ENCODE results near the gene FAR2. TPM values are rescaled to one million over a fixed set of nuclear protein-coding genes. Genes with fewer than 3 reads are reported as not detected.

FAR2 gene
- polyA plus RNA-seq, 3 donors: 14.8 to 38.0 (median 35.8) TPM

- H3K4me3 Mint-ChIP-seq: no peak overlapping the region
- H3K27ac Mint-ChIP-seq: peak overlapping the region in 1 of 7 donors; percentile 1
- Histone ChIP-seq H3K9me3 (replicated peaks in 1 of 2; ENCODE audit: control insufficient read depth in 1 of 2, insufficient read depth in 1 of 2, low read length in 2 of 2) (peaks cover 8 to 11% of the 10 kb centered on the region in 2 donors), H3K4me2 (replicated peaks; ENCODE audit: extremely low read depth, low read length, poor library complexity, severe bottlenecking) (no peak overlapping the region), H3K27me3 (ENCODE audit: control insufficient read depth in 2 of 2, insufficient read depth in 2 of 2, low read length in 2 of 2) (no peaks in the 10 kb centered on the region), H3K27ac (ENCODE audit: low read depth in 1 of 2, low read length in 2 of 2) (no peak overlapping the region), H3K79me2 (ENCODE audit: insufficient read depth, low read length) (no peaks in the 10 kb centered on the region), H3K36me3 (replicated peaks in 1 of 2; ENCODE audit: control insufficient read depth in 1 of 2, insufficient read depth in 2 of 2, low read length in 2 of 2) (peaks cover 14 to 53% of the 10 kb centered on the region in 2 donors), H3K4me3 (replicated peaks in 1 of 3; ENCODE audit: low read depth in 2 of 3, low read length in 3 of 3) (no peak overlapping the region), H3K9ac (ENCODE audit: insufficient read depth, low read length, poor library complexity, severe bottlenecking) (no peak overlapping the region), H3K4me1 (ENCODE audit: control insufficient read depth in 1 of 2, insufficient read depth in 2 of 2, low read length in 2 of 2) (no peaks in the 10 kb centered on the region), H2AFZ (ENCODE audit: insufficient read depth, low read depth, low read length, poor library complexity, severe bottlenecking) (no peak overlapping the region), H4K20me1 (ENCODE audit: insufficient read depth, low read length) (no peaks in the 10 kb centered on the region)
- 100% methylated on average over 2 of the region's 3 CpGs for WGBS (ENCODE audit: insufficient coverage)
- DNase-seq: no peak
- no peaks in the 10 kb centered on the region for H3K27me3 Mint-ChIP-seq (ENCODE audit: low read depth in 3 of 3)
- intact Hi-C loops (cut with micrococcal nuclease): no loop called here
- H3K9me3 Mint-ChIP-seq: peaks cover 3 to 23% (median 17%) of the 10 kb centered on the region in 7 donors
- TF ChIP-seq CTCF (IDR thresholded peaks at IDR 0.05): no peak
- H3K4me1 Mint-ChIP-seq: peaks cover 7% of the 10 kb centered on the region
- H3K36me3 Mint-ChIP-seq: peaks cover 53 to 58% of the 10 kb centered on the region in 2 donors
These were observed 173.1 kb downstream of the FAR2 start for GRCh38 chr12:29322157-29322556.

DNA sequence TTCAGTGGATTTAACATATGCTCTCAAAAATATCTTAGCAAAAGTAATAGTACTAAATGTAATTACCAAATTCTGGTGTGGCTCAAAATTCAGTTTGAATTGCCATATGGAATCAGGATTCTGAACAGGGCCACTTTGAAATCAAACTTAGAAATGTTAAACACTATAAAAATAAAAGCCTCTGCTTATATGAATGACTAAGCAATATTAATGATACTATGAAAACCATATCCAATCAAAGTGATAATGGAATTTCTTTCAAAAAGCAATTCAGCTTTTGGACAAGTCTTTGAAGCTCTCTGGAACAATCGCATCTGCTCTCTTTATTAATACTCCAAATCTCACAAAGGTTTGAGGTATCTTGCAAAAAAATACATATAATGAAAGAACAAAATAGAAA, 180.3 kb downstream of the FAR2 start:
- no CpG with 5 or more reads among the region's 1 CpG for WGBS (ENCODE audit: insufficient coverage)
- no peak overlapping the region for H3K27ac ChIP-seq (ENCODE audit: low read depth in 1 of 2, low read length in 2 of 2)

More for the DNA sequence above, 180.3 kb downstream of the FAR2 start:
- H3K9ac ChIP-seq (ENCODE audit: insufficient read depth, low read length, poor library complexity, severe bottlenecking): no peak overlapping the region
- no peaks in the 10 kb centered on the region for H3K9me3 ChIP-seq (replicated peaks in 1 of 2; ENCODE audit: control insufficient read depth in 1 of 2, insufficient read depth in 1 of 2, low read length in 2 of 2)
- H3K4me3 ChIP-seq (replicated peaks in 1 of 3; ENCODE audit: low read depth in 2 of 3, low read length in 3 of 3): no peak overlapping the region
- H3K79me2 ChIP-seq (ENCODE audit: insufficient read depth, low read length): no peaks in the 10 kb centered on the region
- no peaks in the 10 kb centered on the region for H3K27me3 ChIP-seq (ENCODE audit: control insufficient read depth in 2 of 2, insufficient read depth in 2 of 2, low read length in 2 of 2)
- H3K4me1 Mint-ChIP-seq: no peaks in the 10 kb centered on the region
- no peaks in the 10 kb centered on the region for H4K20me1 ChIP-seq (ENCODE audit: insufficient read depth, low read length)
- H3K27me3 Mint-ChIP-seq (ENCODE audit: low read depth in 3 of 3): no peaks in the 10 kb centered on the region
- peaks cover 36 to 38% of the 10 kb centered on the region in 2 donors for H3K36me3 Mint-ChIP-seq
- no peak for TF ChIP-seq CTCF (IDR thresholded peaks at IDR 0.05)
- H3K36me3 ChIP-seq (replicated peaks in 1 of 2; ENCODE audit: control insufficient read depth in 1 of 2, insufficient read depth in 2 of 2, low read length in 2 of 2): peaks cover 1 to 30% of the 10 kb centered on the region in 2 donors
- DNase-seq: no peak
- no peak overlapping the region for H3K4me2 ChIP-seq (replicated peaks; ENCODE audit: extremely low read depth, low read length, poor library complexity, severe bottlenecking)
- no peak overlapping the region for H3K27ac Mint-ChIP-seq
- no peak overlapping the region for H3K4me3 Mint-ChIP-seq
- no peak overlapping the region for H2AFZ ChIP-seq (ENCODE audit: insufficient read depth, low read depth, low read length, poor library complexity, severe bottlenecking)
- no peaks in the 10 kb centered on the region for H3K4me1 ChIP-seq (ENCODE audit: control insufficient read depth in 1 of 2, insufficient read depth in 2 of 2, low read length in 2 of 2)
- H3K9me3 Mint-ChIP-seq: peaks cover 0 to 3% (median 1%) of the 10 kb centered on the region in 7 donors
- intact Hi-C loops (cut with micrococcal nuclease): no loop called here

Measured in CD14-positive monocyte (primary cell).